HepG2 (cell line): ENCODE results near the gene PAPOLA. TPM values are rescaled to one million over a fixed set of nuclear protein-coding genes. Genes with fewer than 3 reads are reported as not detected.

Source experiments
- ATAC-seq: fragments of 200-7000 bp; cut with Tn5 transposase; 3 replicates; pipeline ENCODE4 v1.9.1; 2020; ENCODE audit warnings: mild to moderate bottlenecking, moderate library complexity
- BruUV-seq: library from RNA; stranded (reverse); fragments of 400-500 nt; replicated peaks from 2 replicates; lab custom pipeline; 2021; lab: Mats Ljungman, UMichigan
- CTCF ChIA-PET: fragments of 300-600 bp; formaldehyde crosslinking; extraction: SDS; loops from one replicate; lab custom pipeline; 2021; ENCODE audit warnings: low total read pairs, inconsistent platforms, low intra/inter-chr PET ratio; lab: Yijun Ruan, JAX
- POLR2A ChIA-PET: fragments of 350-600 bp; sonication (Branson Sonifier 250); formaldehyde crosslinking; loops from one replicate; lab custom pipeline; 2020; ENCODE audit warnings: antibody characterized with exemption, inconsistent platforms; lab: Yijun Ruan, JAX
- DNase-seq: peaks from one replicate; pipeline ENCODE4 v3.0.0-alpha.2; 2015; ENCODE audit warnings: low spot score
- FAIRE-seq: peaks from 3 replicates; lab custom pipeline; 2011; peaks lifted over from hg19 to GRCh38; lab: Jason Lieb, UNC
- H2AFZ ChIP-seq: one replicate; pipeline ENCODE4 v1.6.1; 2011; ENCODE audit warnings: low read length, inconsistent platforms
- H3K27ac ChIP-seq: fragments of 300-600 bp; 3 replicates; pipeline ENCODE4 v1.8.0; 2011; ENCODE audit warnings: mixed run types, mild to moderate bottlenecking, mixed read lengths, low read length, inconsistent platforms; ENCODE audit not compliant: insufficient read depth; ENCODE audit errors: extremely low read length
- H3K27me3 ChIP-seq, 2 experiments: fragments of 200-600 bp in 1 of 2; 2 replicates in 1 of 2; 3 replicates in 1 of 2; pipeline versions ENCODE4 v1.6.0 to v1.8.0; 2011; ENCODE audit warnings: low read length in 2 of 2, mild to moderate bottlenecking in 2 of 2, moderate library complexity in 2 of 2, inconsistent platforms in 1 of 2; ENCODE audit not compliant: insufficient read depth in 2 of 2, control insufficient read depth in 1 of 2
- H3K36me3 ChIP-seq, 2 experiments: fragments of 200-600 bp in 1 of 2; replicated peaks in 1 of 2; 2 replicates in 1 of 2; 3 replicates in 1 of 2; pipeline versions ENCODE4 v1.5.1 to v1.8.0; 2011; ENCODE audit warnings: low read length in 2 of 2, inconsistent platforms in 1 of 2; ENCODE audit not compliant: insufficient read depth in 2 of 2, control insufficient read depth in 1 of 2
- H3K4me1 ChIP-seq: 2 replicates; pipeline ENCODE4 v1.5.1; 2012; ENCODE audit warnings: low read length, inconsistent platforms; ENCODE audit not compliant: insufficient read depth
- H3K4me2 ChIP-seq: 2 replicates; pipeline ENCODE4 v1.6.0; 2011; ENCODE audit warnings: low read depth, low read length, inconsistent platforms
- H3K4me3 ChIP-seq, 3 experiments: fragments of 200-600 bp in 1 of 3; sonication (generic), shearing (Covaris generic) in 1 of 3; replicated peaks in 1 of 3; 2 replicates each; pipeline ENCODE4 v1.5.1; 2011 to 2016; ENCODE audit warnings: low read length in 3 of 3, inconsistent platforms in 2 of 3, low read depth in 2 of 3, mild to moderate bottlenecking in 2 of 3, control low read depth in 1 of 3, mixed read lengths in 1 of 3; ENCODE audit not compliant: insufficient read depth in 1 of 3
- H3K79me2 ChIP-seq: one replicate; pipeline ENCODE4 v1.6.1; 2011; ENCODE audit warnings: low read length, inconsistent platforms; ENCODE audit not compliant: insufficient read depth
- H3K9ac ChIP-seq: 2 replicates; pipeline ENCODE4 v1.6.0; 2011; ENCODE audit warnings: mild to moderate bottlenecking, low read depth, low read length, inconsistent platforms; ENCODE audit not compliant: insufficient read depth
- H3K9me3 ChIP-seq: 2 replicates; pipeline ENCODE4 v1.5.1; 2012; ENCODE audit warnings: mild to moderate bottlenecking, low read length
- H4K20me1 ChIP-seq: 2 replicates; pipeline ENCODE4 v1.6.0; 2011; ENCODE audit warnings: inconsistent platforms, mild to moderate bottlenecking, low read length, moderate library complexity; ENCODE audit not compliant: insufficient read depth
- FOXA1 ChIP-seq, 2 experiments: fragments of 450-650 bp in 1 of 2; sonication (generic) in 1 of 2; formaldehyde crosslinking in 1 of 2; IDR thresholded peaks; 2 replicates each; pipeline versions ENCODE4 v1.4.0 to v1.6.1; 2016 to 2020; ENCODE audit warnings: missing genetic modification reagents in 1 of 2
- GATAD2A ChIP-seq: IDR thresholded peaks from 2 replicates; pipeline ENCODE4 v1.6.1; 2016
- GLI4 ChIP-seq: sonication (generic); formaldehyde crosslinking; IDR thresholded peaks from 2 replicates; pipeline ENCODE4 v1.5.1; 2020; ENCODE audit warnings: missing genetic modification reagents, mild to moderate bottlenecking, moderate library complexity, borderline replicate concordance
- HIVEP1 ChIP-seq: sonication (generic); formaldehyde crosslinking; IDR thresholded peaks from 2 replicates; pipeline ENCODE4 v1.4.0; 2020; ENCODE audit warnings: mild to moderate bottlenecking, missing genetic modification reagents
- IRF2 ChIP-seq: IDR thresholded peaks from 2 replicates; pipeline ENCODE4 v1.6.1; 2018; ENCODE audit warnings: missing genetic modification reagents, missing compliant biosample characterization
- KDM5A ChIP-seq: fragments of 200-600 bp; sonication (generic); IDR thresholded peaks from 2 replicates; pipeline ENCODE4 v1.7.0; 2018; ENCODE audit warnings: antibody characterized with exemption, mild to moderate bottlenecking, low read length, borderline replicate concordance
- POLR2G ChIP-seq: fragments of 200-400 bp; formaldehyde crosslinking; IDR thresholded peaks from 2 replicates; pipeline ENCODE4 v1.6.1; 2018; ENCODE audit warnings: mild to moderate bottlenecking, low read depth, low read length, moderate library complexity
- ZBTB44 ChIP-seq: sonication (generic); formaldehyde crosslinking; IDR thresholded peaks from 2 replicates; pipeline ENCODE4 v1.4.0; 2020; ENCODE audit warnings: missing genetic modification reagents
- ZNF335 ChIP-seq: sonication (generic); formaldehyde crosslinking; IDR thresholded peaks from 2 replicates; pipeline ENCODE4 v1.4.0; 2020; ENCODE audit warnings: missing genetic modification reagents
- WGBS: methylation state at CpG from one replicate; pipeline ENCODE4 v1.1.6; 2017; ENCODE audit warnings: low lambda C conversion rate; 5-methylcytosine and 5-hydroxymethylcytosine counted together
- in situ Hi-C: cut with HindIII; loops from 2 replicates; pipeline ENCODE4 v1.10.0; 2017; ENCODE audit warnings: low pct_unique_long_range_greater_than_20kb; ENCODE audit not compliant: extremely low pct_ligation_motif_present
- intact Hi-C: fragments of 100-400 bp; cut with micrococcal nuclease; formaldehyde crosslinking; loops from one replicate; pipeline ENCODE4 v1.10.0; 2022; ENCODE audit not compliant: unreplicated experiment
- polyA plus RNA-seq, 8 experiments: library from polyadenylated mRNA; depleted of rRNA in 3 of 8; stranded (reverse) in 7 of 8; unstranded in 1 of 8; fragments of >200 nt; fragmentation: Illumina TruSeq in 4 of 8; extraction: Trizol in 4 of 8; gene quantifications; 2 replicates each; pipeline versions ENCODE4 v1.2.1 to v1.2.3, GENCODE V29; 2011 to 2016; ENCODE audit warnings: low read depth in 4 of 8, missing spikeins in 1 of 8, mixed read lengths in 1 of 8; ENCODE audit not compliant: insufficient read depth in 1 of 8
- total RNA-seq, 5 experiments: library from RNA; depleted of rRNA; stranded (reverse); fragments of >200 nt; fragmentation: Illumina TruSeq; extraction: Trizol; gene quantifications; 2 replicates each; pipeline ENCODE4 v1.2.3, GENCODE V29; 2016; ENCODE audit warnings: low read depth in 1 of 5

The PAPOLA gene
- total and polyA plus RNA-seq, 2 of the 13 experiments (the other 11 are each of a cell fraction or from before 2014, with no cell fraction given), result 103 to 151 TPM

GRCh38 chr14:96574171-96574632, 72.0 kb downstream of the PAPOLA start:
- Histone ChIP-seq H2AFZ (no peak overlapping the region), H3K9me3 (no peaks in the 10 kb centered on the region), H3K36me3 (0 out of 5 replicates have a peak, but pooled peaks cover 0 to 3% of the 10 kb centered on the region in 2 experiments), H3K9ac (no peak overlapping the region), H4K20me1 (0 out of 2 replicates have a peak, but pooled peaks cover 3% of the 10 kb centered on the region), H3K4me1 (peaks cover 15% of the 10 kb centered on the region; the same call in 1 of the 2 replicates), H3K27me3 (no peaks in the 10 kb centered on the region), H3K27ac (no peak overlapping the region), H3K79me2 (no peaks in the 10 kb centered on the region), H3K4me2 (no peak overlapping the region), H3K4me3 (no peak overlapping the region)
- intact Hi-C loops (no loop called here), in situ Hi-C loops (no loop called here)
- no TSS peak for BruUV-seq
- POLR2A ChIA-PET, result no interaction called here
- CTCF ChIA-PET, result no interaction called here
- no peak for ATAC-seq
- whole genome bisulfite sequencing, result 95% methylated on average over 2 of the region's 2 CpGs
- no peak for DNase-seq
- TF ChIP-seq ZNF335 (CRISPR knock-in tag), result no peak
- TF ChIP-seq HIVEP1 (CRISPR knock-in tag), result no peak
- no peak for TF ChIP-seq GLI4 (CRISPR knock-in tag)
- no peak for TF ChIP-seq FOXA1 (IDR thresholded peaks at IDR 0.05)
- no peak for TF ChIP-seq FOXA1 (CRISPR knock-in tag; IDR thresholded peaks at IDR 0.05)
- no peak for TF ChIP-seq GATAD2A
- no peak for TF ChIP-seq KDM5A
- TF ChIP-seq IRF2 (CRISPR knock-in tag), result no peak
- no peak for TF ChIP-seq ZBTB44
- TF ChIP-seq POLR2G, result no peak
- FAIRE-seq, result no peak
